Measurements from ENCODE around the gene PLEKHG4.

Gene PLEKHG4

DNA sequence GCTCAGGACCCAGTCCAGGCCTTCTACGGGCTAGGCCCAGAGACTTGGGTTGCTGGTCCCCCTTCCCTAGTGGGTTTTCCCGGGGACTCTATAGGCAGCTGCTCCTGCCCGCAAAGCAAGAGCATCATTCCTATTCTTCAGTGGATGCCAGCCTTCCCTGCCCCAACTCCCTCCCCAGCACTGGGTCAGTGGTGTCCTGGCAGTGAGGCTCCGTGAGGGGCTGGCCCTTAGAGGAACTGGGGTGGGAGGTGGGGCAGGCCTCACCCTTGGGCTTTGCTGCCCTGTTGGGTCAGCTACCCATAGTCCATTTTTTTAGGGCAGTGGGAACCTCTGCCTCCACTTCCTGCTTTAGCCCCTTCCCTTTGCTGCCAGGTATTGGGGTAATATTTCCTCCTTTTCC, 7.9 kb upstream of the PLEKHG4 start:
- H2BK5ac ChIP-seq (ENCODE audit: low read length): no peak overlapping the region
- no peak overlapping the region for H3K23ac ChIP-seq (ENCODE audit: low read depth, low read length, poor library complexity)
- no peak overlapping the region for H3K27ac ChIP-seq (replicated peaks; ENCODE audit: low read length)
- no peak overlapping the region for H3K4me2 ChIP-seq (ENCODE audit: insufficient read depth, low read length, poor library complexity, severe bottlenecking)
- no peaks in the 10 kb centered on the region for H3K9me3 ChIP-seq (replicated peaks in 1 of 2; ENCODE audit: control insufficient read depth in 2 of 2, insufficient read depth in 1 of 2, low read depth in 1 of 2, low read length in 2 of 2)
- H2AFZ ChIP-seq (ENCODE audit: low read length): no peak overlapping the region
- H2BK120ac ChIP-seq (ENCODE audit: low read depth, low read length): no peak overlapping the region
- H3K27me3 ChIP-seq (ENCODE audit: control insufficient read depth in 3 of 3, insufficient read depth in 3 of 3, low read depth in 1 of 3, low read length in 3 of 3): peaks cover 0 to 3% (median 2%) of the 10 kb centered on the region in 3 experiments
- no peak overlapping the region for H3K9ac ChIP-seq (ENCODE audit: low read depth, low read length, poor library complexity)
- no peak overlapping the region for H3K18ac ChIP-seq (ENCODE audit: low read length)
- H3K4me1 ChIP-seq (ENCODE audit: control insufficient read depth in 2 of 2, insufficient read depth in 1 of 2, low read depth in 1 of 2, low read length in 2 of 2): no peaks in the 10 kb centered on the region
- no peak overlapping the region for H3K14ac ChIP-seq (ENCODE audit: low read length)
- no peaks in the 10 kb centered on the region for H3K36me3 ChIP-seq (replicated peaks in 1 of 2; ENCODE audit: control insufficient read depth in 2 of 2, insufficient read depth in 2 of 2, low read length in 2 of 2)
- H4K91ac ChIP-seq (ENCODE audit: low read depth, low read length, poor library complexity): no peak overlapping the region
- H3K79me1 ChIP-seq (ENCODE audit: low read depth, low read length): peaks cover 2% of the 10 kb centered on the region
- no peak overlapping the region for H4K8ac ChIP-seq (ENCODE audit: low read depth, low read length)
- peak overlapping the region; percentile 75 for H2BK15ac ChIP-seq (ENCODE audit: low read length)
- DNase-seq (ENCODE audit: low spot score): no peak
- H2BK12ac ChIP-seq (ENCODE audit: low read length): no peak overlapping the region
- WGBS, 2 donors (ENCODE audit: extremely low coverage in 2 of 2, insufficient read length in 2 of 2, insufficient replicate concordance in 1 of 2): no CpG with 5 or more reads among the region's 4 CpGs
- no peak overlapping the region for H3K4me3 ChIP-seq (ENCODE audit: low read length in 2 of 2)
- H3K4ac ChIP-seq (ENCODE audit: low read length): peak overlapping the region; percentile 66
- no peak overlapping the region for H2AK5ac ChIP-seq (ENCODE audit: low read depth, low read length)

- Histone ChIP-seq H3K4me3 (ENCODE audit: low read length in 2 of 2) (no peak overlapping the region), H2AK5ac (ENCODE audit: low read depth, low read length) (no peak overlapping the region), H3K4me1 (ENCODE audit: control insufficient read depth in 2 of 2, insufficient read depth in 1 of 2, low read depth in 1 of 2, low read length in 2 of 2) (no peaks in the 10 kb centered on the region), H4K91ac (ENCODE audit: low read depth, low read length, poor library complexity) (no peak overlapping the region), H2BK15ac (ENCODE audit: low read length) (no peak overlapping the region), H3K9ac (ENCODE audit: low read depth, low read length, poor library complexity) (no peak overlapping the region), H2BK12ac (ENCODE audit: low read length) (no peak overlapping the region), H3K27ac (replicated peaks; ENCODE audit: low read length) (no peak overlapping the region), H3K79me1 (ENCODE audit: low read depth, low read length) (peaks cover 2% of the 10 kb centered on the region), H3K4ac (ENCODE audit: low read length) (no peak overlapping the region), H3K4me2 (ENCODE audit: insufficient read depth, low read length, poor library complexity, severe bottlenecking) (no peak overlapping the region), H4K8ac (ENCODE audit: low read depth, low read length) (no peak overlapping the region), H3K18ac (ENCODE audit: low read length) (no peak overlapping the region), H2AFZ (ENCODE audit: low read length) (no peak overlapping the region), H2BK5ac (ENCODE audit: low read length) (no peak overlapping the region), H3K27me3 (ENCODE audit: control insufficient read depth in 3 of 3, insufficient read depth in 3 of 3, low read depth in 1 of 3, low read length in 3 of 3) (peaks cover 0 to 33% (median 11%) of the 10 kb centered on the region in 3 experiments), H3K14ac (ENCODE audit: low read length) (no peak overlapping the region), H3K9me3 (replicated peaks in 1 of 2; ENCODE audit: control insufficient read depth in 2 of 2, insufficient read depth in 1 of 2, low read depth in 1 of 2, low read length in 2 of 2) (no peaks in the 10 kb centered on the region), H3K23ac (ENCODE audit: low read depth, low read length, poor library complexity) (no peak overlapping the region), H3K36me3 (replicated peaks in 1 of 2; ENCODE audit: control insufficient read depth in 2 of 2, insufficient read depth in 2 of 2, low read length in 2 of 2) (no peaks in the 10 kb centered on the region), H2BK120ac (ENCODE audit: low read depth, low read length) (no peak overlapping the region)
- no peak for DNase-seq (ENCODE audit: low spot score)
- no CpG with 5 or more reads among the region's 2 CpGs for WGBS, 2 donors (ENCODE audit: extremely low coverage in 2 of 2, insufficient read length in 2 of 2, insufficient replicate concordance in 1 of 2)
These were observed 4.0 kb upstream of the PLEKHG4 start for GRCh38 chr16:67275321-67275720.

DNA sequence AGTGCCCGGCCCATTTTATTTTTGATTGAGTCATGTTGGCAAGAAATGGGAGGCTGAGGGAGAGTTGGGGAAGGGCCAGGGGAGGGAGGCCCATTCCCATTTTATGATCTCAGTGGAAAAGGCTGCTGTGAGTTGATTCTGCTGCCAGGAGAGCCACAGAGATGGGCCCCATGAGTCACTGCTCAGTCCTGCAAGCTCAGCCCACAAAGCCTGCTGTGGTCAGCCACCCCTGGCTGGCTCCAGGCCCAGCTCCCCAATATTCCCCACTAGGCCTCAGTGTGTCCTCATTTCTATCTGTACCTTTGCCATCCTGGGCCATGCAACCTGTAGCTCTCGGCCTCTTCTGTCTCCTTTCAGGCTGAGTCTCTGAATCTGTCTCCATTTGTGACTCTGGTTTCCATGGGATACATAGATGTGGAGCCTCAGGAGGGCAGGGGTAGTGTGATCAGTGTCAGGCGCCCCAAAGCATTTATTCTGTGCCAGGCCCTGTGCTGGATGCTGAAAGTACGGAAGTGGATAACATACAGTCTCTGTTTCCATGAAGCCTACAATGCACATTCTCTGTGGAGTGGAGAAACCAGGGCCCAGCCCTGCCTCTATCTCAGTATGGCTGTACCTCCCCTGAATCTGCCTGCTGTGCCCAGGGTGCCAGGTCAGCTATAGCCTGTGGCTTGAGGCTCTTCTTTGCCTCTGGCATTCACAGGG, 1.9 kb upstream of the PLEKHG4 start:
- WGBS, 2 donors (ENCODE audit: extremely low coverage in 2 of 2, insufficient read length in 2 of 2, insufficient replicate concordance in 1 of 2): no CpG with 5 or more reads among the region's 4 CpGs
- H3K14ac ChIP-seq (ENCODE audit: low read length): no peak overlapping the region
- H3K18ac ChIP-seq (ENCODE audit: low read length): no peak overlapping the region
- no peak overlapping the region for H3K4me3 ChIP-seq (ENCODE audit: low read length in 2 of 2)
- no peak for DNase-seq (ENCODE audit: low spot score)
- H3K23ac ChIP-seq (ENCODE audit: low read depth, low read length, poor library complexity): no peak overlapping the region
- no peak overlapping the region for H3K4me2 ChIP-seq (ENCODE audit: insufficient read depth, low read length, poor library complexity, severe bottlenecking)
- no peak overlapping the region for H2BK5ac ChIP-seq (ENCODE audit: low read length)
- H3K9ac ChIP-seq (ENCODE audit: low read depth, low read length, poor library complexity): no peak overlapping the region
- H2AK5ac ChIP-seq (ENCODE audit: low read depth, low read length): peak overlapping the region; percentile 12
- H3K4ac ChIP-seq (ENCODE audit: low read length): no peak overlapping the region
- no peaks in the 10 kb centered on the region for H3K36me3 ChIP-seq (replicated peaks in 1 of 2; ENCODE audit: control insufficient read depth in 2 of 2, insufficient read depth in 2 of 2, low read length in 2 of 2)
- no peak overlapping the region for H2BK12ac ChIP-seq (ENCODE audit: low read length)
- H3K27ac ChIP-seq (replicated peaks; ENCODE audit: low read length): no peak overlapping the region
- H3K79me1 ChIP-seq (ENCODE audit: low read depth, low read length): no peaks in the 10 kb centered on the region
- H2BK120ac ChIP-seq (ENCODE audit: low read depth, low read length): no peak overlapping the region
- H4K91ac ChIP-seq (ENCODE audit: low read depth, low read length, poor library complexity): no peak overlapping the region
- no peaks in the 10 kb centered on the region for H3K4me1 ChIP-seq (ENCODE audit: control insufficient read depth in 2 of 2, insufficient read depth in 1 of 2, low read depth in 1 of 2, low read length in 2 of 2)
- H2AFZ ChIP-seq (ENCODE audit: low read length): no peak overlapping the region
- no peak overlapping the region for H4K8ac ChIP-seq (ENCODE audit: low read depth, low read length)
- H2BK15ac ChIP-seq (ENCODE audit: low read length): no peak overlapping the region
- peaks cover 0 to 53% (median 11%) of the 10 kb centered on the region in 3 experiments for H3K27me3 ChIP-seq (ENCODE audit: control insufficient read depth in 3 of 3, insufficient read depth in 3 of 3, low read depth in 1 of 3, low read length in 3 of 3)
- no peaks in the 10 kb centered on the region for H3K9me3 ChIP-seq (replicated peaks in 1 of 2; ENCODE audit: control insufficient read depth in 2 of 2, insufficient read depth in 1 of 2, low read depth in 1 of 2, low read length in 2 of 2)

GRCh38 chr16:67277999-67278772, 1.1 kb upstream of the PLEKHG4 start:
- no CpG with 5 or more reads among the region's 13 CpGs for whole genome bisulfite sequencing, 2 donors (ENCODE audit: extremely low coverage in 2 of 2, insufficient read length in 2 of 2, insufficient replicate concordance in 1 of 2)
- H2BK15ac ChIP-seq (ENCODE audit: low read length): no peak overlapping the region
- no peaks in the 10 kb centered on the region for H3K79me1 ChIP-seq (ENCODE audit: low read depth, low read length)
- no peak overlapping the region for H4K8ac ChIP-seq (ENCODE audit: low read depth, low read length)
- no peak overlapping the region for H3K4ac ChIP-seq (ENCODE audit: low read length)
- peaks cover 0 to 60% (median 11%) of the 10 kb centered on the region in 3 experiments for H3K27me3 ChIP-seq (ENCODE audit: control insufficient read depth in 3 of 3, insufficient read depth in 3 of 3, low read depth in 1 of 3, low read length in 3 of 3)
- H2BK12ac ChIP-seq (ENCODE audit: low read length): no peak overlapping the region
- no peak overlapping the region for H3K14ac ChIP-seq (ENCODE audit: low read length)
- H4K91ac ChIP-seq (ENCODE audit: low read depth, low read length, poor library complexity): no peak overlapping the region
- H3K9me3 ChIP-seq (replicated peaks in 1 of 2; ENCODE audit: control insufficient read depth in 2 of 2, insufficient read depth in 1 of 2, low read depth in 1 of 2, low read length in 2 of 2): no peaks in the 10 kb centered on the region
- H3K9ac ChIP-seq (ENCODE audit: low read depth, low read length, poor library complexity): no peak overlapping the region
- no peak overlapping the region for H2AFZ ChIP-seq (ENCODE audit: low read length)
- no peak overlapping the region for H3K23ac ChIP-seq (ENCODE audit: low read depth, low read length, poor library complexity)
- H3K4me3 ChIP-seq (ENCODE audit: low read length in 2 of 2): no peak overlapping the region
- H3K18ac ChIP-seq (ENCODE audit: low read length): no peak overlapping the region
- H3K36me3 ChIP-seq (replicated peaks in 1 of 2; ENCODE audit: control insufficient read depth in 2 of 2, insufficient read depth in 2 of 2, low read length in 2 of 2): no peaks in the 10 kb centered on the region
- no peak overlapping the region for H3K27ac ChIP-seq (replicated peaks; ENCODE audit: low read length)
- no peak for DNase-seq (ENCODE audit: low spot score)
- H2BK120ac ChIP-seq (ENCODE audit: low read depth, low read length): no peak overlapping the region
- H3K4me1 ChIP-seq (ENCODE audit: control insufficient read depth in 2 of 2, insufficient read depth in 1 of 2, low read depth in 1 of 2, low read length in 2 of 2): no peaks in the 10 kb centered on the region
- no peak overlapping the region for H2BK5ac ChIP-seq (ENCODE audit: low read length)
- H2AK5ac ChIP-seq (ENCODE audit: low read depth, low read length): peak overlapping the region; percentile 12
- H3K4me2 ChIP-seq (ENCODE audit: insufficient read depth, low read length, poor library complexity, severe bottlenecking): peak overlapping the region; percentile 54
